ENCODE data around the gene MYO1D.
"Not testable (repeated sequence)": the region's sequence is repeated elsewhere in the genome, so short reads cannot be mapped to it uniquely, and the experiment has no call there.

The MYO1D gene

DNA sequence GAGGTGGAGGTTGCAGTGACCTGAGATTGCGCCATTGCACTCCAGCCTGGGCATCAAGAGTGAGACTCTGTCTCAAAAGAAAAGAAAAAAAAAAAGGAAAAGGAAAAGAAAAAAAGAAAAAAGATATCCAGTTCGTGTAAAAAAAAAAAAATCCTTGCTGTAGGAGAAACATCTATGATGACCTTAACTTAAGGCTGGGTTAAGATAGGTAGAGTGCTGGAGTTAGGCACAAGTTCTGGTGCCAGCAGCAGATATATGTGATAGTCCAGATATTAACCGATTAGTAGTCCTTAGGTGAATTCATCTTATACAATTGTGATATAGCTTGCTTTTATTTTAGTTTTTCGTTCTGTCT, 415.4 kb downstream of the MYO1D start:
- DNase-seq (ENCODE audit: low spot score): no peak

DNA sequence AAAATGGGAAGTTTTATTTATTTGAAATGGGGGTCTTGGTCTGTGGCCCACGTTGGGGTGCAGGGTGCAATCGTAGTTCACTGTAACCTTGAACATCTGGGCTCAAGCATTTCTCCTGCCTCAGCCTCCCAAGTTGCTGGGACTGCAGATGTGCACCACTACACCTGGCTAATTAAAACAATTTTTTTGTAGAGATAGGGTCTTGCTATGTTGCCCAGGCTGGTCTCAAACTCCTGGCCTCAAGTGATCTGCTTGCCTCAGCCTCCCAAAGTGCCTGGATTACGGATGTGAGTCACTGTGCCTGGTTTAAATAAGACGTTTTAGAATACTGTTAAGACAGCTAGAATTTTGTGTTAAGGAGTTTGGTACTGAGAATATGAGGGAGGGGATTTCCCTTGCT, 416.9 kb downstream of the MYO1D start:
- DNase-seq (ENCODE audit: low spot score): no peak

DNA sequence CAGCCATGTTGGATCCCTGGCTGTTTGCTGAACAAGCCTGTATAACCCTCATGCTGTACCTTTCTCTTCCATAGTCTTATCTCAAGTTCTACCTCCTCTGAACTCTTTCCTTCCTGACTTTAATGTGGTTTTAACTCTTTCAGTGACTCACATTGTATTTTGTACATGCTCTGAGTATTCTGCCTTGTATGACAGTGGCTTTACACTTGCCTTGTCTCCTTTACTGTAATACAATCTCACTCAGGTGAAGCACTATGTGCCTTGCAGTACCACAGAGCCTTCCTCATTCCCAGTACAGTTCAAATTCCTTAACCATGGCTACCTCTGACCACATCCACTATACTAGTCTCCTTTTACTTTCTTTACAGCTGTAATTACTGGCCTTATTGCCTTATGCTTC, 418.6 kb downstream of the MYO1D start:
- DNase-seq (ENCODE audit: low spot score): no peak

DNA sequence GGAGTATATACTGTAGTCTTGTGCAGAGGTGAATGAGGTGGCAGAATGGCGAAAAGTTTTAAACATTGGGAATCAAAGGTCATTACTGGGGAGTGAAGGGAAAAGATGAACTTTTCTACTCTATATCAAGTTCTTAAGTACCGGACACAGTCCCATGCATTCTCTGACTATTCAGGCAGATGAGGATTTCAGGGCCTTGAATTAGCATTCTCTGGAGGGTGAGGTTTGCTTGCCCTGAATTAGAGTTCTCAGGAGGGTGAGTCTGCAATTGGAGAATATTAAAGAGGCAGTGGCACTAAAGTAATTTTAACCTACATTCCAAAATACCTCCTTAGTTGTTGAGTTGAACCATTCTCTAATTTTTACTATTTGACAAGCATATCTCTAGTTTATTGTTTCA, 423.6 kb downstream of the MYO1D start:
- no peak for DNase-seq (ENCODE audit: low spot score)

DNA sequence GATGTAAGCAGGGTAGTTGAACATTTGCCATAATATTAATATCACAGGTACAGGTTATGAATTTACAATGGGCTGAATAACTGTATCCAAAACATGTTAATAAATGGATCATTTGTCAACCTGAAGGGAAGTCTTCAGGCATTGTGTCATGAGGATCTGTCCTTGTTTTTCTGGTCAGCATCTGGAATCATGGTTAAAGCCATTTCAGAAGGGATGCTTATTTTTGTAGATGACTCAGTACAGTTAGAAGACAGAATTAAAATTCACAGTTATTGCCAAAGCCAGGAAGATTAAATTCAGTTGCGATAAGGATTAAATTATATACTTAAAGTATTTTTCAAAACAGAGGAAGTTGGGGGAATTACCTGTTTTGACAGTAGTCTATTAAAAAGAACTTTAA, 424.6 kb downstream of the MYO1D start:
- no peak for DNase-seq (ENCODE audit: low spot score)

DNA sequence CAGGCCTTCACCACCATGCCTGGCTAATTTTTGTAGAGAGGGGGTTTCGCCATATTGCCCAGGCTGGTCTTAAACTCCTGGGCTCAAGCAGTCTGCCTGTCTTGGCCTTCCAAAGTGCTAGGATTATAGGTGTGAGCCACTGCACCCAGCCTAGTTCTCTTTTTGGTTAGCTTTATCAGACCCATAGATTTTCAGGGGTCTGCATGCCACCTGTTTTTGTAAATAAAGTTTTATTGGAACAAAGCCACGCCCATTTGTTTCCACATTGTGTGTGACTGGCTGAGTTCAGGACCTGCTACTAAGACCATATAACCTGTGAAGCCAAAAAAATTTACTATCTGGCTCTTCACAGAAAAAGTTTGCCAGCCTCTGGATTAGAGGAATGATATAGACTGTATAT, 425.0 kb downstream of the MYO1D start:
- no peak for DNase-seq (ENCODE audit: low spot score)

- DNase-seq (ENCODE audit: low spot score): not testable (repeated sequence)
Observed at GRCh38 chr17:32450379-32450778, 426.5 kb downstream of the MYO1D start.

DNA sequence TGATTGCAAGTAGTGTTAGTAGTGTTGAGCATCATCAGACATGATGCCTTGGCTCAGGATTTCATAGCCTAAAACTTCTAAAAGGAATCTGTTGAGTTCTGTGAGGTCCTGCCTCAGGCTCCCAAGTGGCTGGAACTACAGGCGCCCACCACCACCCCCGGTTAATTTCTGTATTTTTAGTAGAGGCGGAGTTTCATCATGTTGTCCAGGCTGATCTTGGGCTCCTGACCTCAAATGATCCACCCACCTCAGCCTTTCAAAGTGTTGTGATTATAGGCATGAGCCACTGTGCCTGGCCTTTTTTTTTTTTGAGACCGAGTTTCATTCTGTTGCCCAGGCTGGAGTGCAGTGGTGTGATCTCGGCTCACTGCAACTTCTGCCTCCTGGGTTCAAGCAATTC, 427.0 kb downstream of the MYO1D start:
- no peak for DNase-seq (ENCODE audit: low spot score)

DNA sequence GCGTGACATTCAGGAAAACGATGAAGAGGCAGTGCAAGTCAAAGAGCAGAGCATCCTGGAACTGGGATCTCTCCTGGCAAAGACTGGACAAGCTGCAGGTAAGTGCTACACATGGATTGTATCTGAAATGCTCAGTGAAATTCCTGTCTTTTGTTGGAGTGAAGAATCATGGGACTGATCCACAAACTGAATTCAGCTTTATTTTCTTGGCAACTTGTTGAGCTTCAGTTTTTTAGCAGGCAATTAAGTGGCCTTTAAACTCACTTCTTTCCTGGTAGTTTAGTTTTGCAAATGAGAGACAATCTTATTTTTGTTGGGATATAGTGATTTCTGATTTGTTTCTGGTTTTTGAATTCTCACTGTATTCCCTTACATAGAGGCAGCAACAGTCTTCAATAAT, 430.0 kb downstream of the MYO1D start:
- DNase-seq (ENCODE audit: low spot score): no peak

DNA sequence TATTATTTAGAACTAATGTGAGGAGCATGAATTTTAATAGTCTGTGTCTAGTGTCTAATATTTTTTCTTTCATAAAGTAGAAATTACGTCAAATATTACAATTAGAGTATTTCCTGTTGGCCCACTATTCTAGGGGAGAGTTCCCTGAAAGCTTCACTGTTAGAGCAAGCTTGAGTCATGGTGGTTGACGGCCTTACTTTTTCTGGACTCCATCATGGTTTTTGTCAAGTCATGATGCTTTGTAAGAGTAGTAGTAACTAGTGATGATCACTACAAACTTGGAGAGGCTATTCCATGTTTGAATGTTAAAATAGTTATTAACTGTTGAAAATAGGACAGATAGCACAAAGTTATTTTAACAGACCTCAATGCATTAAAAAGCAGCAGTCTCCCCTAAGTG, 431.0 kb downstream of the MYO1D start:
- no peak for DNase-seq (ENCODE audit: low spot score)

GRCh38 chr17:32445497-32445896, 431.4 kb downstream of the MYO1D start:
- DNase-seq (ENCODE audit: low spot score): no peak

GRCh38 chr17:32445074-32445415, 431.9 kb downstream of the MYO1D start:
- DNase-seq (ENCODE audit: low spot score): no peak

DNA sequence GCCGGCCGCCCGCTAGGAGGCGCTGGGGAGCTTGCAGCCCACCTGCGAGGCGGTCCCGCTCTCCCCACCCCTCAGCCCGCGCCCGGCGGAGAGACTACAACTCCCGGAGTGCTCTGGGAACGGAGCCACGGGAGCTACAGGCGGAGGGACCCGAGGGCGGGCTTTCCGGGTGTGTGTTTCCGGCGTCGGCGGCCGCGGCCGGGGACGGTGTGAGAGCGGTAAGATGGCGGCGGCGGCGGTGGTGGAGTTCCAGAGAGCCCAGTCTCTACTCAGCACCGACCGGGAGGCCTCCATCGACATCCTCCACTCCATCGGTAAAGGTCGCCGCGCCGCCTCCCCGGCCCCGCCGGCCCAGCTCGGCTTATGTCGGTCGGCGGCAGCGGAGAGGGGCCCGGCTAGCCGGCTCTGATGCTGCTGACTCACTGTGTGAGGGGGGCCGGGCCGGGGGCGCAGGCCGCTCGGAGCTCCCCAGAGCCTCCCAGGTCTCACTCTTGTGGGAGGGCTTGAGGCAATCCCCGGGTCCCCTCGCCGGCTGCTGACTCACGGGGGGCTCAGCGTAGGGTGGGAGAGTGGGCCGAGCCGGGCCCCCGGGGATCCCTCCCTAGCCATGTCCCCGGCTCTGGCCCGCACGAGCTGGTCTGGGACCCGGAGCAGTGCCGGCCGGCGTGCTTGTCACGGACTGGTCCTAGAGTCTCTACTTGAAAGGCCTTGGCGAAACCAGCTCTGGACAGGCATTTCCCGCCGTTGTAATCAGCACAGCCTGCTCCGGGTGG, 432.4 kb downstream of the MYO1D start, which contains the start of gene PSMD11:
PSMD11 (plus strand) TSS at position 210 of the 773 bp plus-strand sequence; CDS start at position 224, 14 bp downstream.
- DNase-seq (ENCODE audit: low spot score): peak; percentile 97

DNA sequence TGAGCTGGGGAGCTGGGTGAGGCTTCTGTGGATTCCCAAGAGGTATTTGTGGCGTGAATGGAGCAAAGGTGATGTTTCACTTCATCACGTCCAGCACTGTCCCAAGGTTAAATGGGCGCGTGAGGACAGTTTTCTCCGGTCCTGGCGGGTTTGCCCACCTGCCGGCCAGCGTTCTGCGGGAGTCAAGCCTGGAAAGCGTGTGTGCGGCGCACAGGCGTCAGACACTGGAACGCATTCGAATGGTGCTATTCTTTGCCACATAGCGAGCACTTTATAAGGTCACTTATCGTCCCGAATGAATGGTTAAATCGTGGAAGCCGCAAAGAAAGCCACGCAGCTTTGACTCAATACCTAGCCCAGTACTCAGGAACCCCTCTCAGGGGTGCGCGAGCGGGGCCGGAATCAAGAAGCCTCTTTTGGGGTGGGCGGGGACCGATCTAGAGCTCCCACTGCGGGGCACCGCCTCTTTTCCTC, 433.1 kb downstream of the MYO1D start:
- DNase-seq (ENCODE audit: low spot score): no peak
